HepG2 (cell line): ENCODE measurements around the gene C1orf35. TPM values are rescaled to one million over a fixed set of nuclear protein-coding genes. Genes with fewer than 3 reads are reported as not detected.

Experiments used
- ARNT2 ChIP-seq: sonication (generic); formaldehyde crosslinking; IDR thresholded peaks from 2 replicates; pipeline ENCODE4 v1.8.0; 2022; ENCODE audit warnings: mild to moderate bottlenecking, low read depth, missing genetic modification reagents, moderate library complexity
- ATF1 ChIP-seq: IDR thresholded peaks from 2 replicates; pipeline ENCODE4 v1.6.1; 2016; ENCODE audit warnings: mild to moderate bottlenecking, control low read depth
- GTF3A ChIP-seq: sonication (generic); formaldehyde crosslinking; conservative IDR thresholded peaks from 2 replicates; pipeline ENCODE4 v1.4.0; 2020; ENCODE audit warnings: mild to moderate bottlenecking, missing genetic modification reagents
- HMGXB3 ChIP-seq: sonication (generic); formaldehyde crosslinking; IDR thresholded peaks from 2 replicates; pipeline ENCODE4 v1.4.0; 2020; ENCODE audit warnings: missing genetic modification reagents, borderline replicate concordance
- MTA1 ChIP-seq: sonication (generic); formaldehyde crosslinking; IDR thresholded peaks from 2 replicates; pipeline ENCODE4 v1.4.0; 2020; ENCODE audit warnings: missing genetic modification reagents, mild to moderate bottlenecking, borderline replicate concordance
- NFATC3 ChIP-seq: sonication (generic); formaldehyde crosslinking; IDR thresholded peaks from 2 replicates; pipeline ENCODE4 v1.5.1; 2020; ENCODE audit warnings: mild to moderate bottlenecking, missing genetic modification reagents
- SP5 ChIP-seq: IDR thresholded peaks from 2 replicates; pipeline ENCODE4 v1.6.1; 2016; ENCODE audit warnings: low read depth, borderline replicate concordance
- ZFP36L2 ChIP-seq: sonication (generic); formaldehyde crosslinking; IDR thresholded peaks from 2 replicates; pipeline ENCODE4 v1.4.0; 2020; ENCODE audit warnings: missing genetic modification reagents
- ZFY ChIP-seq: sonication (generic); formaldehyde crosslinking; IDR thresholded peaks from 2 replicates; pipeline ENCODE4 v1.4.0; 2020; ENCODE audit warnings: missing genetic modification reagents
- ZNF10 ChIP-seq: sonication (generic); formaldehyde crosslinking; IDR thresholded peaks from 2 replicates; pipeline ENCODE4 v1.4.0; 2020; ENCODE audit warnings: mild to moderate bottlenecking, low read depth, missing genetic modification reagents, borderline replicate concordance
- ZNF180 ChIP-seq: sonication (generic); formaldehyde crosslinking; IDR thresholded peaks from 2 replicates; pipeline ENCODE4 v1.4.0; 2020; ENCODE audit warnings: low read depth, missing genetic modification reagents, borderline replicate concordance
- ZNF367 ChIP-seq: sonication (generic); formaldehyde crosslinking; IDR thresholded peaks from 2 replicates; pipeline ENCODE4 v1.4.0; 2020; ENCODE audit warnings: missing genetic modification reagents, borderline replicate concordance
- ZNF460 ChIP-seq: sonication (generic); formaldehyde crosslinking; IDR thresholded peaks from 2 replicates; pipeline ENCODE4 v1.5.1; 2020; ENCODE audit warnings: missing genetic modification reagents, mild to moderate bottlenecking, borderline replicate concordance
- ZNF616 ChIP-seq: sonication (generic); formaldehyde crosslinking; IDR thresholded peaks from 2 replicates; pipeline ENCODE4 v1.5.0; 2020; ENCODE audit warnings: low read depth, mild to moderate bottlenecking, missing genetic modification reagents
- ZSCAN12 ChIP-seq: sonication (generic); formaldehyde crosslinking; IDR thresholded peaks from 2 replicates; pipeline ENCODE4 v1.9.0; 2021; ENCODE audit warnings: mild to moderate bottlenecking, missing genetic modification reagents
- ZSCAN25 ChIP-seq: sonication (generic); formaldehyde crosslinking; IDR thresholded peaks from 2 replicates; pipeline ENCODE4 v1.8.0; 2022; ENCODE audit warnings: mild to moderate bottlenecking, missing genetic modification reagents
- ZSCAN30 ChIP-seq: sonication (generic); formaldehyde crosslinking; IDR thresholded peaks from 2 replicates; pipeline ENCODE4 v1.5.0; 2020; ENCODE audit warnings: mild to moderate bottlenecking, missing genetic modification reagents
- polyA plus RNA-seq, 8 experiments: library from polyadenylated mRNA; depleted of rRNA in 3 of 8; stranded (reverse) in 7 of 8; unstranded in 1 of 8; fragments of >200 nt; fragmentation: Illumina TruSeq in 4 of 8; extraction: Trizol in 4 of 8; gene quantifications; 2 replicates each; pipeline versions ENCODE4 v1.2.1 to v1.2.3, GENCODE V29; 2011 to 2016; ENCODE audit warnings: low read depth in 4 of 8, missing spikeins in 1 of 8, mixed read lengths in 1 of 8; ENCODE audit not compliant: insufficient read depth in 1 of 8
- total RNA-seq, 5 experiments: library from RNA; depleted of rRNA; stranded (reverse); fragments of >200 nt; fragmentation: Illumina TruSeq; extraction: Trizol; gene quantifications; 2 replicates each; pipeline ENCODE4 v1.2.3, GENCODE V29; 2016; ENCODE audit warnings: low read depth in 1 of 5
- TF ChIP-seq, protein P1 (sequence below): sonication (generic); formaldehyde crosslinking; IDR thresholded peaks from 2 replicates; pipeline ENCODE4 v1.8.1; 2022; ENCODE audit warnings: mild to moderate bottlenecking, missing genetic modification reagents
- TF ChIP-seq, protein P2 (sequence below): sonication (generic); formaldehyde crosslinking; IDR thresholded peaks from 2 replicates; pipeline ENCODE4 v1.5.0; 2020; ENCODE audit warnings: missing genetic modification reagents, mild to moderate bottlenecking, borderline replicate concordance
- TF ChIP-seq, protein P3 (sequence below): sonication (generic); formaldehyde crosslinking; IDR thresholded peaks from 2 replicates; pipeline ENCODE4 v1.8.1; 2023; ENCODE audit warnings: mild to moderate bottlenecking, inconsistent platforms, moderate library complexity, missing genetic modification reagents, borderline replicate concordance

C1orf35 gene
- total and polyA plus RNA-seq, 2 of the 13 experiments (the other 11 are each of a cell fraction or from before 2014, with no cell fraction given), result 8.1 to 19.3 TPM

GRCh38 chr1:228102791-228103620, at the start of gene C1orf35 (continued):
- TF ChIP-seq SP5 (CRISPR knock-in tag) (peak; percentile 79), ZSCAN12 (CRISPR knock-in tag) (peak; percentile 50; the same call in 1 of the 2 replicates), ZFP36L2 (CRISPR knock-in tag) (no peak), HMGXB3 (CRISPR knock-in tag) (peak; percentile 49; the same call in 1 of the 2 replicates), ZNF10 (CRISPR knock-in tag) (no peak), ZFY (CRISPR knock-in tag) (peak; percentile 96), ZSCAN30 (CRISPR knock-in tag) (0 out of 2 replicates have a peak, but pooled peaks have one; percentile 41), MTA1 (peak; percentile 66; the same call in 1 of the 2 replicates), ZNF460 (no peak; the same call in 1 of the 2 replicates), ZNF616 (CRISPR knock-in tag) (no peak; the same call in 1 of the 2 replicates), ARNT2 (peak; percentile 96), ZSCAN25 (0 out of 2 replicates have a peak, but pooled peaks have one; percentile 44), ZNF180 (no peak), GTF3A (CRISPR knock-in tag) (no peak), ZNF367 (no peak; the same call in 1 of the 2 replicates), NFATC3 (CRISPR knock-in tag) (no peak), ATF1 (CRISPR knock-in tag) (peak; percentile 94)
- TF ChIP-seq, protein P1, sequence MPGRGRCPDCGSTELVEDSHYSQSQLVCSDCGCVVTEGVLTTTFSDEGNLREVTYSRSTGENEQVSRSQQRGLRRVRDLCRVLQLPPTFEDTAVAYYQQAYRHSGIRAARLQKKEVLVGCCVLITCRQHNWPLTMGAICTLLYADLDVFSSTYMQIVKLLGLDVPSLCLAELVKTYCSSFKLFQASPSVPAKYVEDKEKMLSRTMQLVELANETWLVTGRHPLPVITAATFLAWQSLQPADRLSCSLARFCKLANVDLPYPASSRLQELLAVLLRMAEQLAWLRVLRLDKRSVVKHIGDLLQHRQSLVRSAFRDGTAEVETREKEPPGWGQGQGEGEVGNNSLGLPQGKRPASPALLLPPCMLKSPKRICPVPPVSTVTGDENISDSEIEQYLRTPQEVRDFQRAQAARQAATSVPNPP (CRISPR knock-in tag), result no peak
- TF ChIP-seq, protein P2, sequence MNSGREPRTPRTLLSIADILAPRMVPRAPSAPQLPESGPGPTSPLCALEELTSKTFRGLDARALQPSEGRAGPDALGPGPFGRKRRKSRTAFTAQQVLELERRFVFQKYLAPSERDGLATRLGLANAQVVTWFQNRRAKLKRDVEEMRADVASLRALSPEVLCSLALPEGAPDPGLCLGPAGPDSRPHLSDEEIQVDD (CRISPR knock-in tag), result peak; percentile 97
- TF ChIP-seq, protein P3, sequence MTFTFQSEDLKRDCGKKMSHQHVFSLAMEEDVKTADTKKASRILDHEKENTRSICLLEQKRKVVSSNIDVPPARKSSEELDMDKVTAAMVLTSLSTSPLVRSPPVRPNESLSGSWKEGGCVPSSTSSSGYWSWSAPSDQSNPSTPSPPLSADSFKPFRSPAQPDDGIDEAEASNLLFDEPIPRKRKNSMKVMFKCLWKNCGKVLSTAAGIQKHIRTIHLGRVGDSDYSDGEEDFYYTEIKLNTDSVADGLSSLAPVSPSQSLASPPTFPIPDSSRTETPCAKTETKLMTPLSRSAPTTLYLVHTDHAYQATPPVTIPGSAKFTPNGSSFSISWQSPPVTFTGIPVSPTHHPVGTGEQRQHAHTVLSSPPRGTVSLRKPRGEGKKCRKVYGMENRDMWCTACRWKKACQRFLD, result 0 out of 2 replicates have a peak, but pooled peaks have one; percentile 67
